Suprapubic skin (tissue), 4 donors: ENCODE data around the gene NADK2. TPM values are rescaled to one million over a fixed set of nuclear protein-coding genes. Genes with fewer than 3 reads are reported as not detected.

ENCODE experiments used
- DNase-seq, 2 donors: peaks; one replicate each; pipeline ENCODE4 v3.0.0-alpha.2; 2019; ENCODE audit warnings: low spot score in 2 of 2
- H3K27ac ChIP-seq: fragments of 200-600 bp; sonication (generic); one replicate; pipeline ENCODE4 v1.5.1; 2019
- H3K27me3 ChIP-seq: fragments of 200-600 bp; sonication (generic); one replicate; pipeline ENCODE4 v1.5.1; 2019
- H3K36me3 ChIP-seq: fragments of 200-600 bp; sonication (generic); one replicate; pipeline ENCODE4 v1.5.1; 2019
- H3K4me1 ChIP-seq: fragments of 200-600 bp; sonication (generic); one replicate; pipeline ENCODE4 v1.5.1; 2019
- H3K4me3 ChIP-seq: fragments of 200-600 bp; sonication (generic); one replicate; pipeline ENCODE4 v1.5.1; 2019; ENCODE audit warnings: mild to moderate bottlenecking
- H3K9me3 ChIP-seq: fragments of 200-600 bp; sonication (generic); one replicate; pipeline ENCODE4 v1.5.1; 2019
- CTCF ChIP-seq, 2 donors: fragments of 200-600 bp in 1 of 2; fragments of 450-650 bp in 1 of 2; sonication (generic) in 1 of 2; IDR thresholded peaks; one replicate each; pipeline ENCODE4 v1.5.1; 2016 to 2019; ENCODE audit warnings: antibody characterized with exemption in 2 of 2, mild to moderate bottlenecking in 1 of 2, moderate library complexity in 1 of 2
- EP300 ChIP-seq: sonication (generic); formaldehyde crosslinking; IDR thresholded peaks from one replicate; pipeline ENCODE4 v1.6.1; 2017; ENCODE audit warnings: antibody characterized with exemption
- POLR2A ChIP-seq, 2 donors: fragments of 450-650 bp; IDR thresholded peaks; one replicate each; pipeline ENCODE4 v1.6.1; 2017; ENCODE audit warnings: antibody characterized with exemption in 2 of 2, mild to moderate bottlenecking in 2 of 2, moderate library complexity in 2 of 2
- POLR2AphosphoS5 ChIP-seq, 3 donors: sonication (generic); formaldehyde crosslinking; IDR thresholded peaks; one replicate each; pipeline ENCODE4 v1.6.1; 2017; ENCODE audit warnings: antibody characterized with exemption in 3 of 3
- WGBS: methylation state at CpG from one replicate; pipeline ENCODE4 v1.1.5; 2018; 5-methylcytosine and 5-hydroxymethylcytosine counted together
- total RNA-seq, 4 donors: library from RNA; depleted of rRNA; stranded (reverse); fragments of >200 nt; gene quantifications; one replicate each; pipeline ENCODE4 v1.1.0, GENCODE V29; 2016

The NADK2 gene
- total RNA-seq, 4 donors from 2014 or later, result 12.3 to 18.4 (median 15.7) TPM

GRCh38 chr5:36277521-36278176, 35.9 kb upstream of the NADK2 start:
- Histone ChIP-seq H3K9me3 (no peaks in the 10 kb centered on the region), H3K27me3 (no peaks in the 10 kb centered on the region), H3K36me3 (no peaks in the 10 kb centered on the region), H3K4me3 (no peak overlapping the region), H3K27ac (peak overlapping the region; percentile 12), H3K4me1 (peaks cover 20% of the 10 kb centered on the region)
- no peak for DNase-seq
- TF ChIP-seq POLR2AphosphoS5 (IDR thresholded peaks at IDR 0.05) (no peak), CTCF (IDR thresholded peaks at IDR 0.05) (no peak), POLR2A (IDR thresholded peaks at IDR 0.05) (no peak), EP300 (no peak)
- 76% methylated on average over 5 of the region's 5 CpGs for WGBS

GRCh38 chr5:36276864-36277263, 35.1 kb upstream of the NADK2 start:
- H3K4me3 ChIP-seq, result no peak overlapping the region
- no peaks in the 10 kb centered on the region for H3K9me3 ChIP-seq
- H3K4me1 ChIP-seq, result peaks cover 20% of the 10 kb centered on the region
- no peaks in the 10 kb centered on the region for H3K27me3 ChIP-seq
- no peak overlapping the region for H3K27ac ChIP-seq
- TF ChIP-seq EP300, result no peak
- no peak for TF ChIP-seq POLR2A (IDR thresholded peaks at IDR 0.05)
- no peak for DNase-seq
- no peaks in the 10 kb centered on the region for H3K36me3 ChIP-seq

GRCh38 chr5:36273809-36274526, 32.2 kb upstream of the NADK2 start:
- 67% methylated on average over 6 of the region's 6 CpGs for WGBS
- DNase-seq, result no peak

GRCh38 chr5:36272136-36272690, 30.5 kb upstream of the NADK2 start:
- no peak for TF ChIP-seq POLR2AphosphoS5 (IDR thresholded peaks at IDR 0.05)
- TF ChIP-seq POLR2A (IDR thresholded peaks at IDR 0.05), result no peak
- TF ChIP-seq CTCF (IDR thresholded peaks at IDR 0.05), result no peak
- no peak for TF ChIP-seq EP300
- H3K36me3 ChIP-seq, result no peaks in the 10 kb centered on the region
- no peak overlapping the region for H3K27ac ChIP-seq

More at GRCh38 chr5:36273809-36274526, 32.2 kb upstream of the NADK2 start:
- TF ChIP-seq CTCF (IDR thresholded peaks at IDR 0.05) (no peak), POLR2AphosphoS5 (IDR thresholded peaks at IDR 0.05) (no peak), POLR2A (IDR thresholded peaks at IDR 0.05) (no peak), EP300 (no peak)
- H3K27ac ChIP-seq, result peak overlapping the region; percentile 4
- H3K9me3 ChIP-seq, result no peaks in the 10 kb centered on the region
- no peaks in the 10 kb centered on the region for H3K36me3 ChIP-seq
- H3K27me3 ChIP-seq, result no peaks in the 10 kb centered on the region
- H3K4me1 ChIP-seq, result peaks cover 12% of the 10 kb centered on the region
- H3K4me3 ChIP-seq, result no peak overlapping the region

GRCh38 chr5:36270876-36271575, 29.3 kb upstream of the NADK2 start:
- Histone ChIP-seq H3K27me3 (no peaks in the 10 kb centered on the region), H3K4me3 (no peak overlapping the region), H3K36me3 (no peaks in the 10 kb centered on the region), H3K9me3 (no peaks in the 10 kb centered on the region), H3K27ac (no peak overlapping the region), H3K4me1 (peaks cover 5% of the 10 kb centered on the region)
- WGBS, result 83% methylated on average over 3 of the region's 3 CpGs
- TF ChIP-seq EP300, result no peak
- TF ChIP-seq POLR2AphosphoS5 (IDR thresholded peaks at IDR 0.05), result no peak
- no peak for TF ChIP-seq CTCF (IDR thresholded peaks at IDR 0.05)
- no peak for TF ChIP-seq POLR2A (IDR thresholded peaks at IDR 0.05)
- DNase-seq, result no peak

More at GRCh38 chr5:36272136-36272690, 30.5 kb upstream of the NADK2 start:
- no peaks in the 10 kb centered on the region for H3K27me3 ChIP-seq
- 93% methylated on average over 2 of the region's 2 CpGs for WGBS
- no peak for DNase-seq
- H3K4me1 ChIP-seq, result peaks cover 12% of the 10 kb centered on the region
- H3K4me3 ChIP-seq, result no peak overlapping the region
- no peaks in the 10 kb centered on the region for H3K9me3 ChIP-seq
